PC-3 (cell line): ENCODE results near the gene OR2A25.

Source experiments
- CTCF ChIP-seq: fragments of 300-600 bp; sonication (generic); conservative IDR thresholded peaks from 2 replicates; pipeline ENCODE4 v1.5.1; 2017; ENCODE audit warnings: antibody characterized with exemption, low read depth, mild to moderate bottlenecking, low read length
- EZH2 ChIP-seq: fragments of 300-600 bp; sonication (generic); IDR thresholded peaks from one replicate; pipeline ENCODE4 v1.6.1; 2017; ENCODE audit warnings: antibody characterized with exemption, mild to moderate bottlenecking, low read length; ENCODE audit not compliant: unreplicated experiment

GRCh38 chr7:144063710-144064109, 5.9 kb upstream of the OR2A25 start:
- TF ChIP-seq CTCF (peak; percentile 58), EZH2 (no peak)
